T-helper 22 cell (primary cell): Measurements from ENCODE around the gene SNIP1.
"Not testable (repeated sequence)": the region's sequence is repeated elsewhere in the genome, so short reads cannot be mapped to it uniquely, and the experiment has no call there.

Source experiments
- DNase-seq: peaks from one replicate; pipeline ENCODE4 v3.0.0-alpha.2; 2020; ENCODE audit warnings: low read depth

The SNIP1 gene

GRCh38 chr1:37513795-37514349 is 40.2 kb downstream of the SNIP1 start:
- DNase-seq = peak; percentile 25

DNA sequence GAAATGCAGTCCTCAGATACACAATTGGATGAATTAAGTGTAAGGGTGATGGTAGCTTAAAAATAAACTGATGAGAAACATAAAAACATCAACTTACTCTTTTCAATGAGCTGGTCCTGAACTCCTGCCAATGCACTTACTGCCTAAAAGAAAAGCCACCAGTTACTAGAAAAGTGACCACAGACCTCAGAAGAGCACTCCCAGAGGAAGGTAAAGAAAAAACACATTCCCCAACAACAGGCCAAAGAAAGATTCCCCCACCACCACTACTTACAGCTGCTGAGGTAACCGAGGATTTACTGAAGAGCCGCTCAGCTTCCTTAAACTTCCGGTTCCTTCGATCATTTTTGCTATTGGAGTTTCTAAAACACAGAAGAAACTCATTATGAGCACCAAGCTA is 44.9 kb downstream of the SNIP1 start:
- no peak for DNase-seq

DNA sequence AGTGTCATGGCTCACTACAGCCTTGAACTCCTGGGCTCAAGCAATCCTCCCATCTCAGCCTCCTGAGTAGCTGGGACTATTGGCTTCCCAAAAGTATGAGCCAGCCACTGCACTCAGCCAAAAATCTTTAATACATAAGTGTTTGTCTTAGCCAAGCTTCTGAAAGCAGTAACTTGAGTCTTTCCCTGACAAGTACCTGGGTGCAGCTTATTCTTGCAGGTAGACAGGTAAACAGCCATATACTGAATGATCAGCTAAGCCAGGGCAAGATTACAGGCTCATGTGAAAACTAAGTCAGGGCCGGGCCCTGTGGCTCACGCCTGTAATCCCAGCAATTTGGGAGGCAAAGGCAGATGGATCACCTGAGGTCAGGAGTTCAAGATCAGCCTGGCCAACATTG is 47.4 kb downstream of the SNIP1 start:
- no peak for DNase-seq

- not testable (repeated sequence) for DNase-seq
Measured at GRCh38 chr1:37502791-37503190, 51.3 kb downstream of the SNIP1 start.

DNA sequence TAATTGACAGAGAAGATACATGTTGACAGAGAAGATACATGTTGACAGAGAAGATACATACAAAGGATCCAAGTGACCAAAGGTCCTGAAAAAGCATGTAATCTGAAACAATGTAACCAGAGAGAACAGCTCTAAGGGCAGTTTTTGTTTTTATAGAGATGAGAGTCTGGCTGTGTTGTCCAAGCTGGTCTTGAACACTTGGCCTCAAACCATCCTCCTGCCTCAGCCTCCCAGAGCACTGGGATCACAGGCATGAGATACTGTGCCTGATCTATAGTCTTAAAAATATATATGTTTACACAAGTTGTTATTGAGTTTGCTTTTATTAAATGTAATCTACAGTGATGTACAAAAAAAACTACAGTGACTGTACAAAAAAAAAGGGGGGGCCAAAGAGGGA is 52.0 kb downstream of the SNIP1 start:
- no peak for DNase-seq

DNA sequence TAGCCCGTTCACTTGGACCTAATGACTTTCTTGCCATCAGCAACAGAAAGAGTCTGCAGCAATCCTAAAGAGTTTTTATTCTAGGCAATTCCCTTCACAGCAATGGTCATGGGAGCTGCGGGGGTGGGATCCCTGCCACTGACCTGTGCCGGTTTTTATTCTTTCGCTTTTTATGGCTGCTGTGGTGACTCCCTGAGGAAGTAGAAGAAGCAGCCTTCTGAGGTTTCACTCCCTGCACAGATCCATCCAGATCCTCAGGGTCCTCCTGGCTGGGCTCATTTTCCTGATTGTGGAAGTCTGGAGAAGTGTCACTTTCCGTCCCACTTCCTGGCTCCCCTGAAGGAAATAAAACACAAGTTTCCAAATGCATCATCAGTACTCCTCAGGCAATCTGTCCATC is 52.4 kb downstream of the SNIP1 start:
- no peak for DNase-seq

DNA sequence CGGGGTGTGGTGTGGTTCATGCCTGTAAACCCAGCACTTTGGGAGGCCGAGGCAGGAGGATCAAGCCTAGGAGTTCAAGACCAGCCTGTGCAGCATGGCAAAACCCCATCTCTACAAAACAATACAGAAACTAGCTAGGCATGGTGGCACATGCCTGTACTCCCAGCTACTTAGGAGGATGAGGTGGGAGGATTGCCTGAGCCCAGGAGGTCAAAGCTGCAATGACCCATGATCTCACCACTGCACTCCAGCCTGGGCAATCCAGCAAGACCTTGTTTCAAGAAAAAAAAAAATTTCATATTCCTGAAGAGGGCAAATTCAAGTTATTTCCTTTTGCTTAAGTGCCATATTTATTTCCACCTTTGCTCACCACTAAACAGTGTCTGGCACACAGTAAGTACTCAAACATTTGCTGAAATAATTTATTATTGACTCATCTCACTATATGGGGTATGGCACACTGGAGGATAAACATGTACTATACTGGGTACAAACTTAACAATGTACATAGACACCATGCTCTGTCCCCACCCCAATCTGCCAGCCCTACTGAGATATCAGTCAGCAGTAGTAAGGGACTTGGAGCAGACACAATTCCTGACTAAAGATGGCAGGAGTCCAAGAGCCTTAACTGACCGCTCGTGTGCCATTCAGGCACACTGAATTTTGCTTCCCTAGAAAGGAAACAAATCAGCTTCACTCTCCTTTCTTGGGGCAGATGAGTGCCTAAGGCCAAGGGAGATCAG is 55.0 kb downstream of the SNIP1 start:
- DNase-seq = no peak

GRCh38 chr1:37497832-37498231 is 56.3 kb downstream of the SNIP1 start:
- no peak for DNase-seq

DNA sequence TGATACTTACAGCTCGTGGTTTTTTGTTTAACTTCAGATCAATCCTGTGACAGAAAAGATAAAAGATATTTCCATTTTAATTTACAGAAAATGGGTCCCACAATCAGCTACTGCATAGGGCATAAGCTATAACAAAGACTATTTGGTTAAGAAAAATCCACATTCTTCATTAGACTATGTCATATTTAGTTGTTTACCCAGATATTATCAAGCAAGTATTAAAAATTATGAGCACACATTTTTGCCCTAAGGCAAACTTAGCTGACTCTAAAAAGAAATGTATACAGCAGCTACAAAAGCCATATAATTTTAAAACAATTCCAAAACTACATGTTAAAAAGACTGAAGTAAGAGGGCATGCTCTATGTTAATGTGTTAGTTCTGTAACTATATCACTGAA is 58.2 kb downstream of the SNIP1 start:
- DNase-seq = no peak

- DNase-seq = no peak
Measured at GRCh38 chr1:37493336-37494098, 60.6 kb downstream of the SNIP1 start.

DNA sequence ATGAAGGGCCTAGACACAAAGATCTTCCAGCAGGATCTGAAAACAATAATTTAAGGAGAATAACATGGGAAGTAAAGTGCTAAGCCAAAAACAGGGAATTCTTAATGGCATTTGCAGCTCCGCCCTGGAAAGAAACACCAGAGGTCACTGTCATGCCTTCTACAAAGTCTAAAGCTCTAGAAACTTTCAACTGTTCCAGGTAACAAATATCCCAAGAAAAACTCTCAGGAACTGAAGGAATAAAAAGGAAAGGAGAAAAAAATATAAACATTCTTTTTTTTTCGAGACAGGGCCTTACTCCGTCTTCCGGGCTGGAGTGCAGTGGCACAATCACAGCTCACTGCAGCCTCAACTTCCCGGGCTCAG is 66.5 kb downstream of the SNIP1 start:
- DNase-seq = no peak

GRCh38 chr1:37486680-37487618 is 67.1 kb downstream of the SNIP1 start:
- DNase-seq = peak; percentile 45

- no peak for DNase-seq
Measured at GRCh38 chr1:37485902-37486679, 68.0 kb downstream of the SNIP1 start.
